Measurements from ENCODE around the gene ME3.

DNA sequence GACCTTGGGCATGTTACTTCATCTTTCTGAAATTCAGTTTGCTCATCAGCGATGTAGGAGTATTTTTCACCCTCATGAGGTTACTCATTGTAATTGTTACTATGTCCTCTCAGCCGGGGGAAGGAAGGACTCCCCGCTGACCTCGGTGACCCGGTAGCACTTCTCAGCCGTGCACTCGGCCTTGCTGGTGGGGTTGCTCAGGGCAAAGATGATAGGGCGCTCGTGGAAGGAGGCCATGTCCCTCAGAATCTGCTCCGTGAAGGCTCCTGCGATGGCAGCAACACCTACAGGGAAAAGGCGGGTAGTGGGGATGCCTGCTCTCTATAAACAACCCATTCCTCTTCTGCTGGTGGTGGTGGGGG, 225.5 kb downstream of the ME3 start:
- TF ChIP-seq FOXP2 (optimal IDR thresholded peaks at IDR 0.05; ENCODE audit: borderline replicate concordance, extremely low read depth, extremely low read length, insufficient read depth) = no peak
- no peak for TF ChIP-seq SIN3A (IDR thresholded peaks at IDR 0.05; ENCODE audit: borderline replicate concordance, insufficient read depth, low read length)
- TF ChIP-seq TAF1 (IDR thresholded peaks at IDR 0.05; ENCODE audit: borderline replicate concordance, insufficient read depth, low read length) = no peak
- TF ChIP-seq REST (IDR thresholded peaks at IDR 0.05; ENCODE audit: insufficient read depth in 1 of 2, low read depth in 2 of 2, low read length in 2 of 2) = no peak

Data from PFSK-1 (cell line).